SK-N-MC (cell line): ENCODE measurements around the gene APOB.

Experiments used
- EZH2 ChIP-seq: fragments of 200-600 bp; sonication (generic); IDR thresholded peaks from one replicate; pipeline ENCODE4 v1.6.1; 2017; ENCODE audit warnings: antibody characterized with exemption
- FOXP2 ChIP-seq: optimal IDR thresholded peaks from 2 replicates; pipeline ENCODE3; 2011; ENCODE audit warnings: mild to moderate bottlenecking, moderate library complexity; ENCODE audit not compliant: insufficient read depth; ENCODE audit errors: extremely low read length, control extremely low read depth
- POLR2AphosphoS5 ChIP-seq: IDR thresholded peaks from 2 replicates; pipeline ENCODE4 v1.6.1; 2012; ENCODE audit warnings: mild to moderate bottlenecking, low read depth, low read length, borderline replicate concordance

DNA sequence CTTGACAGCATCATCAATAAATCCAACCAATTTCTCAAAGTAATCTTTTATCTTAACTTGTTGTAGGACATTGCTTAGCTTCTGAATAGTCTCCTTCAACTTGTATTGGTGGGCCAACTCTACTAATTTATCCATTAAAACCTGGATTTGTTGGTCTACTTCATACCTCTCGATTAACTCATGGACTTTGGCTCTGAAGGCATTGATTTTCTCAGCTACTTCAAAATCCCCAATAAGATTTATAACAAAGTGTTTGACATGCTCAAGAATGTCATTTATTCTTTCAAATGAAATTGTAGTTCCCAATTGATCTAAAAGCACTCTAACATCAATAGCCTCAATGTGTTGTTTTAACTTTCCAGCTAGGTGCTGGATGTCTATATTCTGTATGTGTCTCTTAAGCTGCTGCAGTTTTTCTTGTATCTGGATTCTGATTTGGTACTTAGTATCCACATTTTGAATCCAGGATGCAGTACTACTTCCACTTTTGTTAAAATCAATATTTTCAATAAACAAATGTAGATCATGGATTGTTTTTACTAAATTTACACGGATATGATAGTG is 34.1 kb downstream of the APOB start:
- TF ChIP-seq EZH2 = no peak
- TF ChIP-seq FOXP2 = no peak
- no peak for TF ChIP-seq POLR2AphosphoS5
